BLaER1 (cell line): Measurements from ENCODE around the gene MAP3K20.

Experiments
- H3K27ac ChIP-seq: shearing (Covaris generic); formaldehyde crosslinking; 2 replicates; pipeline ENCODE4 v1.8.1; 2022
- H3K27me3 ChIP-seq: shearing (Covaris generic); formaldehyde crosslinking; 2 replicates; pipeline ENCODE4 v1.8.1; 2022
- H3K36me3 ChIP-seq: shearing (Covaris generic); formaldehyde crosslinking; 2 replicates; pipeline ENCODE4 v1.8.1; 2022
- H3K4me1 ChIP-seq: shearing (Covaris generic); formaldehyde crosslinking; 2 replicates; pipeline ENCODE4 v1.8.1; 2022
- H3K4me2 ChIP-seq: shearing (Covaris generic); formaldehyde crosslinking; 2 replicates; pipeline ENCODE4 v1.8.1; 2022
- H3K4me3 ChIP-seq: shearing (Covaris generic); formaldehyde crosslinking; 2 replicates; pipeline ENCODE4 v1.8.1; 2022
- H3K9ac ChIP-seq: shearing (Covaris generic); formaldehyde crosslinking; 2 replicates; pipeline ENCODE4 v1.8.1; 2022
- H3K9me3 ChIP-seq: shearing (Covaris generic); formaldehyde crosslinking; 2 replicates; pipeline ENCODE4 v1.8.1; 2022
- H4K20me1 ChIP-seq: shearing (Covaris generic); formaldehyde crosslinking; 2 replicates; pipeline ENCODE4 v1.8.1; 2022
- Cebpa-rat ChIP-seq: shearing (Covaris generic); IDR thresholded peaks from 2 replicates; pipeline ENCODE4 v1.8.1; 2022

Gene MAP3K20

DNA sequence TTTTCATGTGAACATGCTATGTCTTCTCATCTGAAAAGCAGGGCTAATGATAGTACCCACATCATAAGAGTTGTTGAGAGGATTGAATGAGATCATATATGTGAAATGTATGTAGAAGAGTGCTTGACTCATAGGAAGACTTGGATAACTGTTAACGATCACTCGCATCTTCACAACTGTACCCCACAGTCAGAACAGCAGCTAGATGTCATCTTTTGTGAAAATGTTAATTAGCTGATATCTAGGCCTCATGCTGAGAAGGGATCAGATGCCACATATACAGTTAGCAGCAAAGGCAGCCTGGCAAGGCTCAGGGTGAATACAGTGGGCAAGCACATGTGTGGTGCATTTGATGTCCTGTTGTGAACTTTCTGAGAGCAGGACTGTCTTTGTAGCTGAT is 24.2 kb downstream of the MAP3K20 start:
- H3K4me2 ChIP-seq = no peak overlapping the region

DNA sequence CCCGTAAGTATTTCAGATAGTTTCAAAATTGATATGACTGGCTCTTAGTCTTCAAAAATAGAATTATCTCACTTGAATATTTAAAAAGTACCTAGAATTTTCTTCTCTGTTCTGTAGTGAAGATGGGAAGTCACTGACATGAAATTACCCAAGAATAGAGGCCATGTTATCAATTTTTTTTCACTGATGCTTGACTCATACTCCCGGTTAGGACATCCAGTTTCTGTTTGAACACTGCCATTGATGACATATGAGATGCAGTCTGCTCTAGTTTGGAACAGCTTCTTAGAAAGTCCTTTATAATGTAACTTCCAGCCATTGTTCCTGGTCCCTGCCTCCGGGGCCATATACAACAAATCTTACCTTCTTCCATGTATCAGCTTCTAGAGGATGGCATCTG is 26.0 kb downstream of the MAP3K20 start:
- 0 out of 2 replicates have a peak, but pooled peaks cover 3% of the 10 kb centered on the region for H4K20me1 ChIP-seq
- TF ChIP-seq Cebpa-rat = no peak
- no peak overlapping the region for H3K4me2 ChIP-seq
- no peak overlapping the region for H3K27ac ChIP-seq
- H3K4me1 ChIP-seq = no peaks in the 10 kb centered on the region
- H3K27me3 ChIP-seq = no peaks in the 10 kb centered on the region
- peaks cover 44% of the 10 kb centered on the region for H3K36me3 ChIP-seq
- H3K9me3 ChIP-seq = no peaks in the 10 kb centered on the region
- H3K4me3 ChIP-seq = no peak overlapping the region
- H3K9ac ChIP-seq = no peak overlapping the region

More for the DNA sequence above, 24.2 kb downstream of the MAP3K20 start:
- no peaks in the 10 kb centered on the region for H4K20me1 ChIP-seq
- no peak overlapping the region for H3K9ac ChIP-seq
- no peaks in the 10 kb centered on the region for H3K9me3 ChIP-seq
- no peak overlapping the region for H3K4me3 ChIP-seq
- no peak overlapping the region for H3K27ac ChIP-seq
- no peaks in the 10 kb centered on the region for H3K4me1 ChIP-seq
- H3K27me3 ChIP-seq = no peaks in the 10 kb centered on the region
- H3K36me3 ChIP-seq = peaks cover 54% of the 10 kb centered on the region
- no peak for TF ChIP-seq Cebpa-rat

GRCh38 chr2:173104156-173104555 is 28.5 kb downstream of the MAP3K20 start:
- H3K9ac ChIP-seq = no peak overlapping the region
- H3K27ac ChIP-seq = no peak overlapping the region
- TF ChIP-seq Cebpa-rat = no peak
- H3K4me3 ChIP-seq = no peak overlapping the region
- H3K9me3 ChIP-seq = no peaks in the 10 kb centered on the region
- H3K27me3 ChIP-seq = no peaks in the 10 kb centered on the region
- H3K36me3 ChIP-seq = peaks cover 38% of the 10 kb centered on the region
- no peaks in the 10 kb centered on the region for H3K4me1 ChIP-seq
- H3K4me2 ChIP-seq = no peak overlapping the region
- 0 out of 2 replicates have a peak, but pooled peaks cover 12% of the 10 kb centered on the region for H4K20me1 ChIP-seq

DNA sequence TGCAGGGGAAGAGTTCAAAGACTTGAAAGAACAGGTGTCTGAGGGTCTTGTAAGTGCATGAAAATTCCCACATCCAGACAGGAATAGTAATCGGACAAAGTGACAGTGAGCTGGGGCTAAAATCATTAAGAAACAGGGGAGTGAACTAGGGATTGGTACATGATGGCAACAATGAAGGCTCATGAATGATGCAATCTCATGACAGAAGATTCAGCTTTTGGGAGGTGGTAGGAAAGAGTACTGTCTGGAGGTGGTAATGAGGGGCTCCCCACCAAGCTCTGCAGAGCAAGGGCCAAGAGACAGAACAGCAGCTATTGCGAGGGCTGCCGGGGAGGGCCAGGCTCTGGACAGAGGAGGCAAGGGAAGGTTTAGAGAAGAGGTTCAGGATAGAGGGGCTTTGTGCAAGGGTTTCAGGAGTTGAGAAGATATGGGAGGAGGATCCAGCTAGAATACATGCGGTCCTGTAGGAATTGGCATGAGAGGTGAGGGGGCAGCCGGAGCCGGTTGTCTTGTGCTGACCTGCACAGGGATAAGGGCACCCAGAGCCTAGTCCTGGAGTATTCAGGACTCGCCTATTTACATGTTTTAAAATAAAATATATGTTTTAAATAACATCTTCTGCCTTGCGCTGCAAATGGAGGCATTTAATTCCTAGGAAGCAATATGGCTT is 31.4 kb downstream of the MAP3K20 start:
- TF ChIP-seq Cebpa-rat = no peak
- peaks cover 23% of the 10 kb centered on the region for H3K36me3 ChIP-seq
- H3K9me3 ChIP-seq = peaks cover 17% of the 10 kb centered on the region
- H3K4me2 ChIP-seq = no peak overlapping the region
- no peaks in the 10 kb centered on the region for H3K4me1 ChIP-seq
- no peak overlapping the region for H3K27ac ChIP-seq
- H4K20me1 ChIP-seq = 0 out of 2 replicates have a peak, but pooled peaks cover 17% of the 10 kb centered on the region
- H3K4me3 ChIP-seq = no peak overlapping the region
- H3K27me3 ChIP-seq = no peaks in the 10 kb centered on the region
- H3K9ac ChIP-seq = no peak overlapping the region

GRCh38 chr2:173107629-173108022 is 32.0 kb downstream of the MAP3K20 start:
- no peak for TF ChIP-seq Cebpa-rat
- H3K9me3 ChIP-seq = peaks cover 22% of the 10 kb centered on the region
- H3K4me1 ChIP-seq = no peaks in the 10 kb centered on the region
- no peak overlapping the region for H3K27ac ChIP-seq
- H3K4me2 ChIP-seq = no peak overlapping the region
- H4K20me1 ChIP-seq = 0 out of 2 replicates have a peak, but pooled peaks cover 17% of the 10 kb centered on the region
- no peaks in the 10 kb centered on the region for H3K27me3 ChIP-seq
- H3K4me3 ChIP-seq = no peak overlapping the region
- H3K9ac ChIP-seq = no peak overlapping the region
- peaks cover 21% of the 10 kb centered on the region for H3K36me3 ChIP-seq

DNA sequence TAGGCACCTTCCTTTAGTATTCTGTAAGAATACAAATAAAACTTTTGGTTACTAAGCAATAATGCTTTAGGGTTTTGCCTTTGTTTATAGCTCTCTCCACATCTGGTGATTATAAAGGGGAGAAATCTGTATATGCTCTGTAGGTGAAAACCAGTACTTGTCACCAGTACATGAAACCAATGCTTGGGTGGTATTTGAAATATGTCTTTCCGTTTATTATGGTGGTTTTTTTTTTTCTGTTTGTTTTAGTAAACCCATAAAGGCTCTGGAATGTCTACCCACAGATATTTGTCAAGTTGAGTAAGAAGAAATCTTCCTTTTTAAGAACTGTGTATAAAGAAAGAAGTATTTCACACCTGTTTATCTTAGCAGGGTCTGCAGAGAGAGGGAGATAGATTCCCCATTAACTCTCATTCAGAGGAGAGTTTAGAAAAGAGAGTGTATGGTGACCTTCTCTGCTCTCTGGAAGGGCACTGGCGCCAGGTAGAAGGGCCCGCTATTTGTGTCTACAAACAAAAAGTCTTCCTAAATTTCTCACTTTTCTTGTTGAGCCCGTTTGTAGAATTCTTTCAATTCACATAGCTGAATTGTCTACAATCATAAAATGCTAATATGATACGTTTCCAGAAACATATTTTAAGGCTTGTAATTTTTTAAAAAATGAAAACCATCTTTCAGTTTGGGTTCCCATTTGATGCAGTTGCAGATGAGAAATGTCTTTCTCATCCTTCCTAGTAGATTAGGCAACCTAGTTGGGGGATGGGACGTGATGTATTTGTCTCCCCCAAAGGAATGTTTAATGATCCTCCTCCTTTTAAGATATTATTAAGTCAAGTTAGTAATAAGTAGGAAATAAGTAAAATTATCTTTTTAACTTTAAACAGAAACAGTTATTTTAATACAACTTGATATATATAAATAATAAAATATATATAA is 33.9 kb downstream of the MAP3K20 start:
- Histone ChIP-seq H4K20me1 (0 out of 2 replicates have a peak, but pooled peaks cover 17% of the 10 kb centered on the region), H3K4me1 (no peaks in the 10 kb centered on the region), H3K9ac (no peak overlapping the region), H3K27ac (no peak overlapping the region), H3K4me3 (no peak overlapping the region), H3K27me3 (no peaks in the 10 kb centered on the region), H3K9me3 (peaks cover 41% of the 10 kb centered on the region), H3K36me3 (peaks cover 15% of the 10 kb centered on the region), H3K4me2 (no peak overlapping the region)
- TF ChIP-seq Cebpa-rat = no peak

GRCh38 chr2:173117678-173118077 is 42.0 kb downstream of the MAP3K20 start:
- Histone ChIP-seq H4K20me1 (peaks cover 6% of the 10 kb centered on the region; the same call in 1 of the 2 replicates), H3K4me2 (no peak overlapping the region), H3K36me3 (peaks cover 24% of the 10 kb centered on the region), H3K27me3 (no peaks in the 10 kb centered on the region), H3K27ac (no peak overlapping the region), H3K9me3 (peaks cover 31% of the 10 kb centered on the region), H3K4me3 (no peak overlapping the region), H3K9ac (no peak overlapping the region), H3K4me1 (no peaks in the 10 kb centered on the region)
- no peak for TF ChIP-seq Cebpa-rat

DNA sequence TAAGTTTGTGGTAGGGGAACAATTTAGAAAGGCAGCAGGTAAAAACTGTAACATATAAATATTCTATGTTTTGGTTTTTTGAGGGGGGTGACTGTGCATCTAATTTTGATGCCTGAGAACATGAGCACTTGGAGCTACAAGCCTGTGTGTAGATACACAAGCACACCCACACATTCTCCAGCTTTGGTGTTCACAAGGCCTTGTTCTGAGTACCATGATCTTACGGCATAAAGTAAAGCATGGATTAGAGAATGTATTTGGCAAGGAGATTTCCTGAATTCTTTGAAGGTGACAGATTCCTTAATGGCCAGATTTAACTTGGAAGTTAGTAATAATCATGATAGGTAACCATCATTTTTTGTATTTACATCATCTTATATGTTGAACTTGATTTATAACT is 42.7 kb downstream of the MAP3K20 start:
- peaks cover 5% of the 10 kb centered on the region for H3K4me1 ChIP-seq
- H3K27ac ChIP-seq = no peak overlapping the region
- peaks cover 24% of the 10 kb centered on the region for H3K9me3 ChIP-seq
- H3K36me3 ChIP-seq = peaks cover 30% of the 10 kb centered on the region
- H3K27me3 ChIP-seq = no peaks in the 10 kb centered on the region
- peaks cover 9% of the 10 kb centered on the region; the same call in 1 of the 2 replicates for H4K20me1 ChIP-seq
- no peak for TF ChIP-seq Cebpa-rat
- no peak overlapping the region for H3K4me2 ChIP-seq
- H3K4me3 ChIP-seq = no peak overlapping the region
- no peak overlapping the region for H3K9ac ChIP-seq

GRCh38 chr2:173119069-173119807 is 43.6 kb downstream of the MAP3K20 start:
- Histone ChIP-seq H3K27ac (no peak overlapping the region), H3K4me3 (no peak overlapping the region), H3K4me1 (peaks cover 14% of the 10 kb centered on the region), H4K20me1 (peaks cover 14% of the 10 kb centered on the region; the same call in 1 of the 2 replicates), H3K27me3 (no peaks in the 10 kb centered on the region), H3K36me3 (peaks cover 30% of the 10 kb centered on the region), H3K9me3 (peaks cover 15% of the 10 kb centered on the region), H3K9ac (no peak overlapping the region), H3K4me2 (no peak overlapping the region)
- TF ChIP-seq Cebpa-rat = no peak
